ENCODE measurements around the gene CTH. TPM values are rescaled to one million over a fixed set of nuclear protein-coding genes. Genes with fewer than 3 reads are reported as not detected.

Gene CTH
- total and polyA plus RNA-seq, 2 of the 13 experiments (the other 11 are each of a cell fraction or from before 2014, with no cell fraction given), result 8.7 to 19.7 TPM

- TF ChIP-seq ZNF577 (CRISPR knock-in tag; IDR thresholded peaks at IDR 0.05; ENCODE audit: borderline replicate concordance, low read depth) (0 out of 2 replicates have a peak, but pooled peaks have one; percentile 35), ZBTB25 (CRISPR knock-in tag; IDR thresholded peaks at IDR 0.05) (peak; percentile 60; the same call in 1 of the 2 replicates), NONO (IDR thresholded peaks at IDR 0.05) (no peak), NONO (CRISPR knock-in tag; conservative IDR thresholded peaks at IDR 0.05) (peak; percentile 72), ZNF639 (CRISPR knock-in tag; conservative IDR thresholded peaks at IDR 0.05) (peak; percentile 56), ZFAT (CRISPR knock-in tag; conservative IDR thresholded peaks at IDR 0.05) (no peak), FOXJ3 (CRISPR knock-in tag; IDR thresholded peaks at IDR 0.05; ENCODE audit: borderline replicate concordance) (peak; percentile 63; the same call in 1 of the 2 replicates), NFRKB (IDR thresholded peaks at IDR 0.05) (no peak), MYC (CRISPR knock-in tag; IDR thresholded peaks at IDR 0.05; ENCODE audit: borderline replicate concordance) (peak; percentile 46; the same call in 1 of the 2 replicates), HHEX (CRISPR knock-in tag; IDR thresholded peaks at IDR 0.05) (0 out of 2 replicates have a peak, but pooled peaks have one; percentile 27), ESRRA (CRISPR knock-in tag; IDR thresholded peaks at IDR 0.05; ENCODE audit: low read depth) (no peak), IKZF5 (CRISPR knock-in tag; IDR thresholded peaks at IDR 0.05) (peak; percentile 89), ZNF619 (CRISPR knock-in tag; IDR thresholded peaks at IDR 0.05) (no peak), ZNF704 (CRISPR knock-in tag; IDR thresholded peaks at IDR 0.05; ENCODE audit: borderline replicate concordance) (no peak), YEATS4 (CRISPR knock-in tag; IDR thresholded peaks at IDR 0.05; ENCODE audit: borderline replicate concordance) (peak; percentile 86; the same call in 1 of the 2 replicates), MZF1 (CRISPR knock-in tag; IDR thresholded peaks at IDR 0.05; ENCODE audit: borderline replicate concordance) (0 out of 2 replicates have a peak, but pooled peaks have one; percentile 82), ZNF441 (CRISPR knock-in tag; IDR thresholded peaks at IDR 0.05; ENCODE audit: borderline replicate concordance) (0 out of 2 replicates have a peak, but pooled peaks have one; percentile 48), MEIS1 (CRISPR knock-in tag; IDR thresholded peaks at IDR 0.05; ENCODE audit: borderline replicate concordance) (no peak), KAT7 (CRISPR knock-in tag; IDR thresholded peaks at IDR 0.05; ENCODE audit: borderline replicate concordance) (peak; percentile 82; the same call in 1 of the 2 replicates), TEF (CRISPR knock-in tag; IDR thresholded peaks at IDR 0.05) (peak; percentile 60; the same call in 1 of the 2 replicates), ZNF296 (CRISPR knock-in tag; conservative IDR thresholded peaks at IDR 0.05) (0 out of 2 replicates have a peak, but pooled peaks have one; percentile 20), ZNF781 (CRISPR knock-in tag; IDR thresholded peaks at IDR 0.05; ENCODE audit: borderline replicate concordance, not compliant biosample characterization) (no peak), KMT2B (CRISPR knock-in tag; IDR thresholded peaks at IDR 0.05) (0 out of 2 replicates have a peak, but pooled peaks have one; percentile 74), KDM4B (CRISPR knock-in tag; IDR thresholded peaks at IDR 0.05) (peak; percentile 19; the same call in 1 of the 2 replicates)
Measured at GRCh38 chr1:70410604-70411359, at the start of gene CTH (continued).

Measured in HepG2 (cell line).